ENCODE results near the gene GBP2.
A peak's percentile ranks its signal among the peaks of the same experiment; 100 is the strongest.

GBP2 gene

DNA sequence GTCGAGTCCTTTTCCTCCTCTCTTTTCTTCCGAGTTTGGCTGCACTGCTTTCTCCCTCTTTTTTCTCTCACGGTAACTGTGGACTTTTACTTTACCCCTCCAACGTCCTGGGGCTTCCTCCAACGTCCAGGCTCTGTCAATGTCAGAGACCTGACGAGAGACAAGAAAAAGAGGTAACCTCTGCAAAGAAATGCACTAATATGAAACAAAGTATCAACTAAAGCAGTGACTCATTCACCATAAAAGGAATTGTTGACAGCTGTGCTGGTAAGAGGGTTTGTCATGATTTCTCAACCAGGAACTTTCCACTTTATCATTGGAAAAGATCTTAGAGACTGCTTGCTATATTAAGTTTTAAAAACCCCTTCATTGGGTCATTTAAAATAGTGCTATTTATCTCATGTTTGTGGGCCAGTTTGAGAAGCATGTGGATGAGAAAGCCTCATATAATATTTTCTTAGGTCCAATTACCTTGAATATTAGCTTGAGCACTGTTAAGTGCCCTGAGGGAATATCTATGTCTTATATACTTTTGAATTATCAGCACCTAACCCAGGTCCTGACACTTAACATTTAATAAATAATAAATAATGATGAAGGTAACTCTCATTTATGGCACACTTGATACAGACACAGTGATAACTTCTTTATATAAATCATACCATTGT, at the start of gene GBP2:
TSS of gene GBP2 (minus strand) at position 202 of the 668 bp plus-strand sequence. CDS start 4,148 bp downstream, outside the sequence.
- DNase-seq, result peak; percentile 87

- DNase-seq, result no peak
Measured at GRCh38 chr1:89174491-89174890, 48.6 kb upstream of the GBP2 start.

DNA sequence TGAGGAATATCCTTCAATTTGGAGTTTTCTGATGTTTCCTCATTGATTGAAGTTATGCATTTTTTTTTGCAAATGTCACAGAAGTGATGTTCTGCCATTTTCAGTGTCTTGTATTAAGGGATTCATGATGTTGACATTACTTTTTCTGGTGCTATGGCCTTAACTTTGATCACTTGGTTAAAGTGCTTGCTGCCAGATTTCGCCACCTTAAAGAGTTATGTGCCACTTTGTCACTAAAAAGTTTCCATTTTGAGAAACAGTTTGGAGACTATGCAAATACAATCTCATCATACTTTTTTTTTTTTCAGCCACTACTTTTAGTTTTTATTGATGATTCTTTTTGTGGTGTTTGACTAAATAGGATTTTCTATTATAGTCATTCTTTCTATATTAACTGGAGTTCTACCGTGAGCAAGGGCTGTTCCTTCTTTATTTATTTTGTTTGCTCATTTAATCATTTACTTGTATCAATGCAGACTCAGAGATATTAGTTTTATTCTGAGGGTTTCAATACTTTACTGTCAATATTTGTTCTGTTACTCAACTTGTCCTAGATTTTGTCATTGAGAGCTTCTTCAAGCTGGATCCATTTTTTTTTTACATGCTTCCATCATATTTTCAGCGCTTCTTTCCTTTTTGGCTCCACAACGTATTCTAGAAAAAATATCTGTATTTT, 46.7 kb upstream of the GBP2 start:
- DNase-seq, result peak; percentile 40

DNA sequence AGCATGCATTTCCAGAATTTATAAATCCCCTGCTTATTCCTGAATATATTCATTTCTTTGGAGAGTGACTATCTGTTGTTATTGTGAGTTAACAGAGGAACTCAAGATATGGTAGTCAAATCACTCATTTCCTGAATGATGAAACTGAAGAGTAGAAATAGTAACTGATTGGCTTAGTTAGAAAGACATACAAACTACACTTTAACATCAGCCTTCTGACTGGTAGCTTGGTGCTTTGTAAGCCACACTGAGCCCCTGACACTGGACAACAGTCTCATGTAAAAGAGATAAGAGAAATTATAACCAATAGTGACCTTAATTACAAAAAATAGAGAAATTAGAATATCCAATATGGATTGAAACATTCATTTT, 45.1 kb upstream of the GBP2 start:
- no peak for DNase-seq

GRCh38 chr1:89170170-89171066, 44.5 kb upstream of the GBP2 start:
- DNase-seq, result no peak

GRCh38 chr1:89169166-89169565, 43.3 kb upstream of the GBP2 start:
- no peak for DNase-seq

- no peak for DNase-seq
Measured at GRCh38 chr1:89167590-89168230, 41.8 kb upstream of the GBP2 start.

DNA sequence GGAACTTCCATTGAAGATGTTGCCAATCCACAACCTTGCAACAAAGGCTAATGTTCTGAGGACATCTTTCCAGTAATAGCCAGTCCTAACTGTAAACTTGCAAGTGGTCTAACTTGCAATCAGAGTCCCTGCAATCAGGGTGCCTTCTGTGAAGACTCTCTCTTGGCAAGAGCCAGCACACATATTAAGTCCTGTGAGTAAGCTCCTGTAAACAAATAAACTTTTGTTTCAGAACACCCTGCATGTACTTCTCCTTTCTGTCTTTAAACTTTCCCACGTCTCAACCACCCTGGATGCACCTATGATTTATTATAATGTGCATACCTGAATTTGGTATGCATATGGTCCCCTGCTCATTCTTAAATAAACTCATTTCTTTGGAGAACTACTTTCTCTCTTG, 40.8 kb upstream of the GBP2 start:
- DNase-seq, result no peak

DNA sequence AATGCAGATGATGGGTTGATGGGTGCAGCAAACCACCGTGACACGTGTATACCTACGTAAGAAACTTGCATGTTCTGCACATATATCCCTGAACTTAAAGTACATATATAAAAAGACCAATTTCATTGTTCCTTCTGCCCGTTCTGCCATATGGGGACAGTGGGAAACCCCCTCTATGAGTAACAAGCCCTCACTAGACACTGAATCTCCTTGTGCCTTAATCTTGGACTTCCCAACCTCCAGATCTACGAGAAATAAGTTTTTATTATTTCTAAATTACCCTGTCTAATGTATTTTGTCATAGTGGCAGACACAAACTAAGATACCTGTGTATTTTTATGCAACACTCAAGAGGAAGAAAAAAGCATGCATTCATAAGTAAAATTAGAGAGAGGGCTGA, 39.9 kb upstream of the GBP2 start:
- no peak for DNase-seq

GRCh38 chr1:89151047-89151446, 25.1 kb upstream of the GBP2 start:
- no peak for DNase-seq

GRCh38 chr1:89149976-89150375, 24.1 kb upstream of the GBP2 start:
- no peak for DNase-seq

DNA sequence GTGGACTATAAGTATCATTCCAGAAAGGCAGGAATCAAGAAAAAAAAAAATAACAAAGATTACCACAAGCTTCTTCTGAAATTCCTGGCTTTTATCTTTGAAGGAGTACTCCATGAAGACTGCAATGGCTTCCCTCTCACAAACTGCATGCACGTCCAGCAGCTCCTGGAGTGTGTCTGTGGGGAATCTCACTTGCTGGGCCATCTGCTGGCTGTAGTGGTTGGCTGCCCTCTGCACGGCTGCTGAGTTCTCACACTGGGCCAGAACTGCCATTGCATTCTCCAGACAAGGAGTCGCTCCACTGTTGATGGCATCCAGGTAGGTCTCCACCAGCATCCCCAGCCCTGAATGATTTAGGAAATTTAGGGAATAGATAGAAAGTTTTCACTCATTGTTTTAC, 23.3 kb upstream of the GBP2 start:
- peak; percentile 30 for DNase-seq

DNA sequence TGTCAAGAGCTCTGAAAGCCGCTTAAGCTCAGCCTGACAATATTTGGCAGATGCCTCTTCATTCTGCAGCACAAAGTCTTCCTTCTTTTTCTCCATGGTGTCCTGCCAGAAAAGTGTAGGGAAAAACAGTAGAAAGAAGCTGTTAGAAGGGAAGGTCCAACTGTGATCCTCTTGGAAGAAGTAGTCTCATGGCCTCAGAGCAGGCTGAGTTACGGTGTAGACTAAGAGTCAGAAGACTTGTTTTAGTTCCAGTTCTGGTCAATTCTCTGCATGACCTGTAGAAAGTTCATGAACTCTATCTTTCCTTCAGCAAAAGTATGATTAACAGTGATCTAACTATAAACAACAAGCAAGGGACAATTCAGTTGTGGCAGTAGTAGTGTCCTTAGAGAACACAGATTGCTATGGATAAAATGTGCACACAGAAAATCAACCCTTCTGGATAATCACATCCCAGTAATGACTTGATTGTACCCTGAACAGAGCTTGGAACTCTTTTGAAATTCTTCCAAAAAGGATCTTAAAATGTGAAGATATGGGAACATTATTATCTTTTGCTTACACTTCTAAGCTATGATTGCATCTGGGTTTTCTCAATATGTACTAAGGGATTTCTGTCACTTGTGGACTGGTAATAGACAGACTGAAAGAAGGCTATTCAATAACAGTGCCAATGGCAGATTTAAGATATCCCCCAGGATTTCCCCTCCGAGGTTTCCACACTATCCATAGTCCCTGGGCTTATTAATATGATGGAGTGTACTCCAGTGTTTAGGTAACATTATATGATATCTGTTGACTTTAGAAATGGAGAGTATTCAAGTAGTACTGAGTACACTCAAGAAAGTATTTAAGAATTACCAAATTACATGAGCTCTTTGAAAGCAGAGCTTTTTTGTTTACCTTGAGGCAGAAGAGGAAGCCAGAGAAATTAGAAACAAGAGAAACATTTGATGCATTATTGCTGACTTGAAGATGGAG, 22.1 kb upstream of the GBP2 start:
- DNase-seq, result peak; percentile 25

DNA sequence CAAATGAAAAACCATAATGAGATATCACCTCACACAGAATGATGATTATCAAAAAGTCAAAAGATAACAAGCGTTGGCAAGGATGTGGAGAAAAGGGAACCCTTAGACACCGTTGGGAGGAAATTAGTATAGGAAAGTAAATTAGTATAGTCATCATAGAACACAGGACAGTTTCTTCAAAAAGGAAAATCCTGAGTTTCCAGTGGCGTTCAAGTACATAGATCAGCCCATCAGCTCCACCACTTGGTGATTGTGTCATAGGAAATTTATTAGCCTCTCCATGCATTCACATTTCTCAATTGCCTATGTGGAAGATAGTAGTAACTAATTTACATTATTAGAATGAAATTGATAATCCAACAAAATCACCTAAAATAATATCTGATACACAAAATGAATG, 20.8 kb upstream of the GBP2 start:
- DNase-seq, result no peak

- DNase-seq, result no peak
Measured at GRCh38 chr1:89143484-89143883, 17.6 kb upstream of the GBP2 start.

GRCh38 chr1:89142160-89142559, 16.2 kb upstream of the GBP2 start:
- no peak for DNase-seq

- DNase-seq, result no peak
Measured at GRCh38 chr1:89133747-89134146, 7.8 kb upstream of the GBP2 start.

- no peak for DNase-seq
Measured at GRCh38 chr1:89130716-89131115, 4.8 kb upstream of the GBP2 start.

DNA sequence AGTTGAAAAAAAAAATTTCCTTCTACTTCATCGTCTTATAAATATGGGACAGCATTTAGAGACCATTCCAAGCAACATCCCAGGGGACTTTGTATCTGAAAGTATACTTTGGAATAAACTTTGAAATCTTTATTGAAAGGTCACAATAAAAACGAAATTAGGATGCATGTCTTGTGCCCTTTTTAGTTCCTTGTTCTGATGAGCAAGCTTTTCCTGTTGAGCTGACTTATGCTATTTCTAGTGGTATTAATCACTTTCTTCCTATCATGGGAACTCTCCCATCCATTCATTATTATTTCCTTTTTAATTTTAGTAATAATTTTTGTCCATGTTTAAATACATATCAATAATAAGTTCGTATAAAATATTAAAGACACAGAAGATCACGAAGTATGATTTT, 4.0 kb upstream of the GBP2 start:
- no peak for DNase-seq

DNA sequence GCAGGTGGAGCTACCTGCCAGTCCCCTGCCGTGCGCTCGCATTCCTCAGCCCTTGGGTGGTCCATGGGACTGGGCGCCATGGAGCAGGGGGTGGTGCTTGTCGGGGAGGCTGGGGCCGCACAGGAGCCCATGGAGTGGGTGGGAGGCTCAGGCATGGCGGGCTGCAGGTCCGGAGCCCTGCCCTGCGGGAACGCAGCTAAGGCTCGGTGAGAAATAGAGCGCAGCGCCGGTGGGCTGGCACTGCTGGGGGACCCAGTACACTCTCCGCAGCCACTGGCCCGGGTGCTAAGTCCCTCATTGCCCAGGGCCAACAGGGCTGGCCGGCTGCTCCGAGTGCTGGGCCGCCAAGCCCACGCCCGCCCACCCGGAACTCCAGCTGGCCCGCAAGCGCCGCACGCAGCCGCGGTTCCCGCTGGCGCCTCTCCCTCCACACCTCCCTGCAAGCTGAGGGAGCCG, 2.1 kb upstream of the GBP2 start:
- peak; percentile 38 for DNase-seq

DNA sequence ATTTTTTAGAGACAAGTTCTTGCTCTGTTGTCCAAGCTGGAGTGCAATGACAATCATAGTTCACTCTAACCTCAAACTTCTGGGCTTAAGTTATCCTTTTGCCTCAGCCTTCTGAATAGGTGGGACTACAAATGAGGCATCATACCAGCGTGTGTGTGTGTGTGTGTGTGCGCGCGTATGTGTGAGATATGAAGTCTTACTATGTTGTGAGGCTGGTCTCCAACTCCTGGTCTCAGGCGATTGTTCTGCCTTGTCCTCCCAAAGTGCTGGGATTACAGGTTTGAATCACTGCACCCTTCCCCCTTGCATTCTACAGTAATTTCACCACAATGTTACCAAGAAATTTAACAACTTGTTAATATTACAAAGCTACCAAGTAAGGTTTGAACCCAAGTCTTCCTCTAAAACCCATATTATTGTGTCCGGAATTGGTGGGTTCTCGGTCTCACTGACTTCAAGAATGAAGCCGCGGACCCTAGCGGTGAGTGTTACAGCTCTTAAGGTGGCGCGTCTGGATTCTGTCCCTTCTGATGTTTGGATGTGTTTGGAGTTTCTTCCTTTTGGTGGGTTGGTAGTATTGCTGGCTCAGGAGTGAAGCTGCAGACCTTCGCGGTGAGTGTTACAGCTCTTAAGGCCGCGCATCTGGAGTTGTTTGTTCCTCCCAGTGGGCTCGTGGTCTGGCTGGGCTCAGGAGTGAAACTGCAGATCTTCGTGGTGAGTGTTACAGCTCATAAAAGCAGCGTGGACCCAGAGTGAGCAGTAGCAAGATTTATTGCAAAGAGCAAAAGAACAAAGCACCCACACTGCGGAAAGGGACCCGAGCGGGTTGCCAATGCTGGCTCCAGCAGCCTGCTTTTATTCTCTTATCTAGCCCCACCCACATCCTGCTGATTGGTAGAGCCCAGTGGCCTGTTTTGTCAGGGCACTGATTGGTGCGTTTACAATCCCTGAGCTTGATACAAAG, 970 bp upstream of the GBP2 start:
- peak; percentile 39 for DNase-seq

Data from DMS53 (cell line).